Activated CD4-positive, CD25-positive, alpha-beta regulatory T cell treated with anti-CD3 and anti-CD28 coated beads, Interleukin-2, amount 50 U/mL, for 24 hours (primary cell): ENCODE data around the gene DNMBP.
"Not testable (repeated sequence)": the region's sequence is repeated elsewhere in the genome, so short reads cannot be mapped to it uniquely, and the experiment has no call there.

ENCODE experiments used
- ATAC-seq, 2 donors: fragments of 150-1000 bp; cut with Tn5 transposase; one replicate each; pipeline ENCODE4 v1.10.0; 2021; ENCODE audit warnings: mild to moderate bottlenecking in 1 of 2, moderate library complexity in 1 of 2

DNMBP gene

GRCh38 chr10:99915414-99915813 is 94.3 kb downstream of the DNMBP start:
- no peak for ATAC-seq

GRCh38 chr10:99914236-99914635 is 95.5 kb downstream of the DNMBP start:
- no peak for ATAC-seq

- no peak for ATAC-seq
Observed at GRCh38 chr10:99913831-99914235, 95.9 kb downstream of the DNMBP start.

- no peak for ATAC-seq
Observed at GRCh38 chr10:99912041-99912440, 97.7 kb downstream of the DNMBP start.

GRCh38 chr10:99908512-99908911 is 101.2 kb downstream of the DNMBP start:
- peak; percentile 13 to 17 for ATAC-seq

GRCh38 chr10:99906470-99906869 is 103.3 kb downstream of the DNMBP start:
- ATAC-seq: peak in 1 of 2 donors; percentile 48

- no peak for ATAC-seq
Observed at GRCh38 chr10:99905971-99906370, 103.8 kb downstream of the DNMBP start.

- no peak for ATAC-seq
Observed at GRCh38 chr10:99895867-99896266, 113.9 kb downstream of the DNMBP start.

- not testable (repeated sequence) for ATAC-seq
Observed at GRCh38 chr10:99895066-99895465, 114.7 kb downstream of the DNMBP start.

GRCh38 chr10:99894613-99895012 is 115.1 kb downstream of the DNMBP start:
- no peak for ATAC-seq

GRCh38 chr10:99888622-99889021 is 121.1 kb downstream of the DNMBP start:
- no peak for ATAC-seq

- ATAC-seq: no peak
Observed at GRCh38 chr10:99883523-99883922, 126.2 kb downstream of the DNMBP start.

GRCh38 chr10:99881371-99881770 is 128.4 kb downstream of the DNMBP start:
- no peak for ATAC-seq

GRCh38 chr10:99880080-99880835 is 129.5 kb downstream of the DNMBP start:
- ATAC-seq: no peak

GRCh38 chr10:99875473-99875872 is 134.3 kb downstream of the DNMBP start:
- ATAC-seq: no peak

GRCh38 chr10:99874341-99875085 is 135.2 kb downstream of the DNMBP start:
- ATAC-seq: no peak

GRCh38 chr10:99873846-99874245 is 135.9 kb downstream of the DNMBP start:
- ATAC-seq: no peak

GRCh38 chr10:99872367-99873162 is 137.2 kb downstream of the DNMBP start:
- ATAC-seq: no peak

GRCh38 chr10:99870123-99870730 is 139.5 kb downstream of the DNMBP start:
- ATAC-seq: peak; percentile 98 to 99

- no peak for ATAC-seq
Observed at GRCh38 chr10:99869581-99870122, 140.1 kb downstream of the DNMBP start.

GRCh38 chr10:99867250-99867649 is 142.5 kb downstream of the DNMBP start:
- not testable (repeated sequence) for ATAC-seq

- ATAC-seq: not testable (repeated sequence)
Observed at GRCh38 chr10:99863535-99864240, 146.1 kb downstream of the DNMBP start.
